Sigmoid colon (tissue), 7 donors: ENCODE measurements around the gene TMEM51. TPM values are rescaled to one million over a fixed set of nuclear protein-coding genes. Genes with fewer than 3 reads are reported as not detected.
A peak's percentile ranks its signal among the peaks of the same experiment; 100 is the strongest.

ENCODE experiments used
- DNase-seq: peaks from one replicate; pipeline ENCODE4 v3.0.0-alpha.2; 2019
- H3K27ac ChIP-seq, 4 donors: fragments of 200-600 bp; sonication (generic); one replicate each; pipeline ENCODE4 v1.5.1; 2016 to 2019; ENCODE audit warnings: mild to moderate bottlenecking in 1 of 4
- H3K27me3 ChIP-seq, 3 donors: fragments of 200-600 bp; sonication (generic); one replicate each; pipeline ENCODE4 v1.5.1; 2019; ENCODE audit warnings: mild to moderate bottlenecking in 1 of 3
- H3K36me3 ChIP-seq, 4 donors: fragments of 200-600 bp; sonication (generic); one replicate each; pipeline ENCODE4 v1.5.1; 2016 to 2019
- H3K4me1 ChIP-seq, 4 donors: fragments of 200-600 bp; sonication (generic); one replicate each; pipeline ENCODE4 v1.5.1; 2017 to 2019
- H3K4me3 ChIP-seq, 4 donors: fragments of 200-600 bp; sonication (generic); one replicate each; pipeline ENCODE4 v1.5.1; 2017 to 2019; ENCODE audit warnings: mild to moderate bottlenecking in 2 of 4, moderate library complexity in 1 of 4
- H3K9me3 ChIP-seq, 4 donors: fragments of 200-600 bp in 3 of 4; sonication (generic) in 3 of 4; one replicate each; pipeline versions ENCODE4 v1.5.1 to v1.6.1; 2013 to 2019
- EP300 ChIP-seq, 4 donors: sonication (generic); formaldehyde crosslinking; IDR thresholded peaks; one replicate each; pipeline ENCODE4 v1.6.1; 2017; ENCODE audit warnings: antibody characterized with exemption in 4 of 4
- POLR2A ChIP-seq, 2 donors: fragments of 450-650 bp; IDR thresholded peaks; one replicate each; pipeline ENCODE4 v1.6.1; 2016; ENCODE audit warnings: antibody characterized with exemption in 2 of 2, mild to moderate bottlenecking in 2 of 2, moderate library complexity in 2 of 2
- POLR2AphosphoS5 ChIP-seq, 4 donors: sonication (generic); formaldehyde crosslinking; IDR thresholded peaks; one replicate each; pipeline ENCODE4 v1.6.1; 2017; ENCODE audit warnings: antibody characterized with exemption in 4 of 4
- WGBS, 2 donors: extraction: QIAGEN DNeasy Blood & Tissue Kit; methylation state at CpG; one replicate each; pipeline ENCODE4 v1.1.7; 2013; 5-methylcytosine and 5-hydroxymethylcytosine counted together
- intact Hi-C: fragments of 100-400 bp; cut with DNase I; formaldehyde crosslinking; loops from one replicate; pipeline ENCODE4 v1.15.1; 2023
- polyA plus RNA-seq, 3 donors: library from polyadenylated mRNA; stranded (reverse); fragments of 200-250 nt; gene quantifications; one replicate each; pipeline ENCODE4 v1.2.3, GENCODE V29; 2013
- total RNA-seq, 4 donors: library from RNA; depleted of rRNA; stranded (reverse); fragments of >200 nt; gene quantifications; one replicate each; pipeline ENCODE4 v1.1.0, GENCODE V29; 2016
- TF ChIP-seq, protein P1 (sequence below), 4 experiments: fragments of 450-650 bp in 3 of 4; fragments of 200-600 bp in 1 of 4; IDR thresholded peaks; one replicate each; pipeline ENCODE4 v1.5.1; 2016 to 2019; ENCODE audit warnings: antibody characterized with exemption in 4 of 4, mild to moderate bottlenecking in 3 of 4, moderate library complexity in 2 of 4
- donor health status: healthy with polysubstance abuse.
- donor health status: Bipolar disorder and iron deficiency.
- donor health status: healthy.

Gene TMEM51
- total and polyA plus RNA-seq, 7 donors: 8.8 to 20.7 (median 15.3) TPM

- intact Hi-C loops: no loop called here
- Histone ChIP-seq H3K4me3 (no peak overlapping the region), H3K36me3 (no peaks in the 10 kb centered on the region), H3K4me1 (peaks cover 0 to 5% (median 0%) of the 10 kb centered on the region in 4 donors), H3K27me3 (no peaks in the 10 kb centered on the region), H3K9me3 (no peaks in the 10 kb centered on the region), H3K27ac (no peak overlapping the region)
- TF ChIP-seq EP300 (IDR thresholded peaks at IDR 0.05) (no peak), POLR2A (IDR thresholded peaks at IDR 0.05) (no peak), POLR2AphosphoS5 (IDR thresholded peaks at IDR 0.05) (no peak)
- TF ChIP-seq, protein P1, sequence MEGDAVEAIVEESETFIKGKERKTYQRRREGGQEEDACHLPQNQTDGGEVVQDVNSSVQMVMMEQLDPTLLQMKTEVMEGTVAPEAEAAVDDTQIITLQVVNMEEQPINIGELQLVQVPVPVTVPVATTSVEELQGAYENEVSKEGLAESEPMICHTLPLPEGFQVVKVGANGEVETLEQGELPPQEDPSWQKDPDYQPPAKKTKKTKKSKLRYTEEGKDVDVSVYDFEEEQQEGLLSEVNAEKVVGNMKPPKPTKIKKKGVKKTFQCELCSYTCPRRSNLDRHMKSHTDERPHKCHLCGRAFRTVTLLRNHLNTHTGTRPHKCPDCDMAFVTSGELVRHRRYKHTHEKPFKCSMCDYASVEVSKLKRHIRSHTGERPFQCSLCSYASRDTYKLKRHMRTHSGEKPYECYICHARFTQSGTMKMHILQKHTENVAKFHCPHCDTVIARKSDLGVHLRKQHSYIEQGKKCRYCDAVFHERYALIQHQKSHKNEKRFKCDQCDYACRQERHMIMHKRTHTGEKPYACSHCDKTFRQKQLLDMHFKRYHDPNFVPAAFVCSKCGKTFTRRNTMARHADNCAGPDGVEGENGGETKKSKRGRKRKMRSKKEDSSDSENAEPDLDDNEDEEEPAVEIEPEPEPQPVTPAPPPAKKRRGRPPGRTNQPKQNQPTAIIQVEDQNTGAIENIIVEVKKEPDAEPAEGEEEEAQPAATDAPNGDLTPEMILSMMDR (IDR thresholded peaks at IDR 0.05): no peak
- no peak for DNase-seq
- 79 to 85% methylated on average over 5 of the region's 5 CpGs for WGBS, 2 donors
Measured at GRCh38 chr1:15236321-15236721, 82.8 kb downstream of the TMEM51 start.

- no peak for TF ChIP-seq POLR2A (IDR thresholded peaks at IDR 0.05)
- no peak for TF ChIP-seq EP300 (IDR thresholded peaks at IDR 0.05)
- TF ChIP-seq, protein P1 (IDR thresholded peaks at IDR 0.05): no peak
- no peak for TF ChIP-seq POLR2AphosphoS5 (IDR thresholded peaks at IDR 0.05)
- Histone ChIP-seq H3K4me1 (peaks cover 0 to 9% (median 0%) of the 10 kb centered on the region in 4 donors), H3K9me3 (no peaks in the 10 kb centered on the region), H3K4me3 (no peak overlapping the region), H3K36me3 (no peaks in the 10 kb centered on the region), H3K27ac (no peak overlapping the region), H3K27me3 (no peaks in the 10 kb centered on the region)
- intact Hi-C loops: no loop called here
- 87 to 92% methylated on average over 9 of the region's 9 CpGs for WGBS, 2 donors
- DNase-seq: no peak
Measured at GRCh38 chr1:15236746-15237145, 83.2 kb downstream of the TMEM51 start.

- DNase-seq: no peak
- Histone ChIP-seq H3K4me3 (no peak overlapping the region), H3K27ac (no peak overlapping the region), H3K9me3 (no peaks in the 10 kb centered on the region), H3K27me3 (no peaks in the 10 kb centered on the region), H3K36me3 (no peaks in the 10 kb centered on the region), H3K4me1 (peaks cover 0 to 27% (median 15%) of the 10 kb centered on the region in 4 donors)
- 87 to 90% methylated on average over 1 of the region's 1 CpG for WGBS, 2 donors
- intact Hi-C loops: no loop called here
- TF ChIP-seq EP300 (IDR thresholded peaks at IDR 0.05) (no peak), POLR2A (IDR thresholded peaks at IDR 0.05) (no peak), POLR2AphosphoS5 (IDR thresholded peaks at IDR 0.05) (no peak)
- TF ChIP-seq, protein P1 (IDR thresholded peaks at IDR 0.05): no peak
Measured at GRCh38 chr1:15238789-15239188, 85.2 kb downstream of the TMEM51 start.

DNA sequence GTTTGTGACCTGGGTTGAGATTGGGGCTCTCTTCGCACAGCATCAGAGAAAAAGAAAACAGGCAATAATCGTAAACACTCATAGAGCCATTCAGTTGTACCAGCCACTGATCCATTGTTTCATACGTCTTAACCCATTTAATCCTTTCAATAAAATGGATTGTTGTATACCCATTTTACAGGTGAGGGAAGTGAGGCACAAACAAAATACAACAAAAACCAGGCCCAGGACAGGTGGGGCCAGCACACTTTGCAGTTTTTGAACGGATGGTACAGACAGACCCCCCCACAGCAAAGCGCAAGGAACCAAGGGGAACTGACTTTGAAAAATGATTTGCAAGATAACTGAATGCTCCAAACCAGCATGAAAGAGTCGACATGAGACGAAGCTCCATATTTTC lies 89.2 kb downstream of the TMEM51 start:
- Histone ChIP-seq H3K4me3 (no peak overlapping the region), H3K36me3 (no peaks in the 10 kb centered on the region), H3K4me1 (peaks cover 0 to 66% (median 54%) of the 10 kb centered on the region in 4 donors), H3K27ac (peak overlapping the region in 3 of 4 donors; percentile 80 to 92 (median 83)), H3K9me3 (no peaks in the 10 kb centered on the region), H3K27me3 (no peaks in the 10 kb centered on the region)
- DNase-seq: no peak
- intact Hi-C loops: loop anchor here (5.0 kb wide), 1 partner anchor 40 kb away; no protein-coding TSS in a partner anchor
- WGBS, 2 donors: 90% methylated on average over 7 of the region's 7 CpGs
- TF ChIP-seq EP300 (IDR thresholded peaks at IDR 0.05) (no peak), POLR2A (IDR thresholded peaks at IDR 0.05) (no peak), POLR2AphosphoS5 (IDR thresholded peaks at IDR 0.05) (no peak)
- TF ChIP-seq, protein P1 (IDR thresholded peaks at IDR 0.05): no peak
